Ectodermal cell (in vitro differentiated cells): ENCODE measurements around the gene CREB5.

Experiments used
- H3K27ac ChIP-seq: 2 replicates; pipeline ENCODE4 v1.7.0; 2013; ENCODE audit warnings: mild to moderate bottlenecking, low read depth, low read length; ENCODE audit not compliant: insufficient read depth, poor library complexity, severe bottlenecking
- H3K27me3 ChIP-seq: 2 replicates; pipeline ENCODE4 v1.7.0; 2013; ENCODE audit warnings: mild to moderate bottlenecking, low read length; ENCODE audit not compliant: insufficient read depth, control insufficient read depth, poor library complexity, severe bottlenecking
- H3K36me3 ChIP-seq: one replicate; pipeline ENCODE4 v1.7.0; 2013; ENCODE audit warnings: low read length; ENCODE audit not compliant: control insufficient read depth, insufficient read depth
- H3K4me1 ChIP-seq: one replicate; pipeline ENCODE4 v1.7.0; 2013; ENCODE audit warnings: low read length; ENCODE audit not compliant: control insufficient read depth, insufficient read depth
- H3K4me3 ChIP-seq: 2 replicates; pipeline ENCODE4 v1.7.0; 2013; ENCODE audit warnings: low read depth, low read length, control low read depth; ENCODE audit not compliant: insufficient read depth
- H3K9me3 ChIP-seq: 2 replicates; pipeline ENCODE4 v1.7.0; 2013; ENCODE audit warnings: mild to moderate bottlenecking, low read length, moderate library complexity; ENCODE audit not compliant: control insufficient read depth
- WGBS, 2 experiments: methylation state at CpG; one replicate each; pipeline ENCODE4 v1.1.7; 2013; ENCODE audit warnings: missing lambda C conversion rate in 2 of 2; 5-methylcytosine and 5-hydroxymethylcytosine counted together

CREB5 gene

GRCh38 chr7:28706584-28706983 lies 294.3 kb downstream of the CREB5 start:
- Histone ChIP-seq H3K27me3 (no peaks in the 10 kb centered on the region), H3K4me1 (peaks cover 7% of the 10 kb centered on the region), H3K9me3 (no peaks in the 10 kb centered on the region), H3K36me3 (no peaks in the 10 kb centered on the region), H3K27ac (no peak overlapping the region), H3K4me3 (no peak overlapping the region)
- WGBS, 2 experiments, result 79 to 94% methylated on average over 1 of the region's 1 CpG

- H3K4me3 ChIP-seq, result no peak overlapping the region
- no peaks in the 10 kb centered on the region for H3K9me3 ChIP-seq
- peaks cover 7% of the 10 kb centered on the region for H3K4me1 ChIP-seq
- H3K27ac ChIP-seq, result no peak overlapping the region
- H3K36me3 ChIP-seq, result no peaks in the 10 kb centered on the region
- 92 to 93% methylated on average over 6 of the region's 6 CpGs for WGBS, 2 experiments
- no peaks in the 10 kb centered on the region for H3K27me3 ChIP-seq
Measured at GRCh38 chr7:28707291-28707690, 295.0 kb downstream of the CREB5 start.

- H3K9me3 ChIP-seq, result no peaks in the 10 kb centered on the region
- no peaks in the 10 kb centered on the region for H3K27me3 ChIP-seq
- no peak overlapping the region for H3K4me3 ChIP-seq
- WGBS, 2 experiments, result 83 to 86% methylated on average over 15 of the region's 15 CpGs
- H3K36me3 ChIP-seq, result no peaks in the 10 kb centered on the region
- peaks cover 7% of the 10 kb centered on the region for H3K4me1 ChIP-seq
- H3K27ac ChIP-seq, result no peak overlapping the region
Measured at GRCh38 chr7:28708033-28708951, 296.0 kb downstream of the CREB5 start.

GRCh38 chr7:28709748-28710147 lies 297.4 kb downstream of the CREB5 start:
- no peak overlapping the region for H3K27ac ChIP-seq
- H3K36me3 ChIP-seq, result no peaks in the 10 kb centered on the region
- H3K4me3 ChIP-seq, result no peak overlapping the region
- H3K9me3 ChIP-seq, result no peaks in the 10 kb centered on the region
- whole genome bisulfite sequencing, 2 experiments, result 92 to 97% methylated on average over 6 of the region's 6 CpGs
- peaks cover 7% of the 10 kb centered on the region for H3K4me1 ChIP-seq
- no peaks in the 10 kb centered on the region for H3K27me3 ChIP-seq

- Histone ChIP-seq H3K27me3 (no peaks in the 10 kb centered on the region), H3K9me3 (no peaks in the 10 kb centered on the region), H3K4me1 (peaks cover 7% of the 10 kb centered on the region), H3K4me3 (no peak overlapping the region), H3K36me3 (no peaks in the 10 kb centered on the region), H3K27ac (no peak overlapping the region)
- 96 to 97% methylated on average over 3 of the region's 3 CpGs for WGBS, 2 experiments
Measured at GRCh38 chr7:28711114-28711513, 298.8 kb downstream of the CREB5 start.

- Histone ChIP-seq H3K4me1 (no peaks in the 10 kb centered on the region), H3K27me3 (no peaks in the 10 kb centered on the region), H3K9me3 (no peaks in the 10 kb centered on the region), H3K36me3 (no peaks in the 10 kb centered on the region), H3K4me3 (no peak overlapping the region), H3K27ac (no peak overlapping the region)
- whole genome bisulfite sequencing, 2 experiments, result 93 to 96% methylated on average over 6 of the region's 6 CpGs
Measured at GRCh38 chr7:28714459-28715120, 302.3 kb downstream of the CREB5 start.

GRCh38 chr7:28717445-28718054 lies 305.2 kb downstream of the CREB5 start:
- H3K36me3 ChIP-seq, result no peaks in the 10 kb centered on the region
- H3K9me3 ChIP-seq, result no peaks in the 10 kb centered on the region
- WGBS, 2 experiments, result 81 to 89% methylated on average over 3 of the region's 3 CpGs
- H3K4me1 ChIP-seq, result no peaks in the 10 kb centered on the region
- no peak overlapping the region for H3K27ac ChIP-seq
- H3K27me3 ChIP-seq, result no peaks in the 10 kb centered on the region
- no peak overlapping the region for H3K4me3 ChIP-seq

- no peaks in the 10 kb centered on the region for H3K9me3 ChIP-seq
- H3K27ac ChIP-seq, result no peak overlapping the region
- no peak overlapping the region for H3K4me3 ChIP-seq
- H3K36me3 ChIP-seq, result no peaks in the 10 kb centered on the region
- no peaks in the 10 kb centered on the region for H3K27me3 ChIP-seq
- 95 to 96% methylated on average over 9 of the region's 9 CpGs for WGBS, 2 experiments
- peaks cover under 1% of the 10 kb centered on the region for H3K4me1 ChIP-seq
Measured at GRCh38 chr7:28718055-28718481, 305.8 kb downstream of the CREB5 start.

- Histone ChIP-seq H3K4me3 (no peak overlapping the region), H3K27me3 (no peaks in the 10 kb centered on the region), H3K36me3 (no peaks in the 10 kb centered on the region), H3K27ac (no peak overlapping the region), H3K9me3 (no peaks in the 10 kb centered on the region), H3K4me1 (peaks cover 5% of the 10 kb centered on the region)
- 91 to 92% methylated on average over 2 of the region's 2 CpGs for WGBS, 2 experiments
Measured at GRCh38 chr7:28718545-28718944, 306.2 kb downstream of the CREB5 start.

- Histone ChIP-seq H3K4me3 (no peak overlapping the region), H3K4me1 (peaks cover 8% of the 10 kb centered on the region), H3K27me3 (no peaks in the 10 kb centered on the region), H3K27ac (no peak overlapping the region), H3K9me3 (no peaks in the 10 kb centered on the region), H3K36me3 (no peaks in the 10 kb centered on the region)
- 92% methylated on average over 4 of the region's 4 CpGs for WGBS, 2 experiments
Measured at GRCh38 chr7:28722684-28723083, 310.4 kb downstream of the CREB5 start.
